ENCODE measurements around the gene TRIM72.

- TF ChIP-seq POLR2A (IDR thresholded peaks at IDR 0.05) = no peak
- peak in 1 of 4 donors; percentile 8 for TF ChIP-seq CTCF (IDR thresholded peaks at IDR 0.05)
These were observed 12.9 kb upstream of the TRIM72 start for GRCh38 chr16:31200821-31201568.
